GM19467 (cell line): ENCODE measurements around the gene ANKRD24.
"Not testable (repeated sequence)": the region's sequence is repeated elsewhere in the genome, so short reads cannot be mapped to it uniquely, and the experiment has no call there.

Experiments used
- ATAC-seq: cut with Tn5 transposase; IDR thresholded peaks from one replicate; pipeline ENCODE4 v1.9.1; 2021; ENCODE audit warnings: mild to moderate bottlenecking, moderate library complexity; ENCODE audit not compliant: unreplicated experiment

Gene ANKRD24

DNA sequence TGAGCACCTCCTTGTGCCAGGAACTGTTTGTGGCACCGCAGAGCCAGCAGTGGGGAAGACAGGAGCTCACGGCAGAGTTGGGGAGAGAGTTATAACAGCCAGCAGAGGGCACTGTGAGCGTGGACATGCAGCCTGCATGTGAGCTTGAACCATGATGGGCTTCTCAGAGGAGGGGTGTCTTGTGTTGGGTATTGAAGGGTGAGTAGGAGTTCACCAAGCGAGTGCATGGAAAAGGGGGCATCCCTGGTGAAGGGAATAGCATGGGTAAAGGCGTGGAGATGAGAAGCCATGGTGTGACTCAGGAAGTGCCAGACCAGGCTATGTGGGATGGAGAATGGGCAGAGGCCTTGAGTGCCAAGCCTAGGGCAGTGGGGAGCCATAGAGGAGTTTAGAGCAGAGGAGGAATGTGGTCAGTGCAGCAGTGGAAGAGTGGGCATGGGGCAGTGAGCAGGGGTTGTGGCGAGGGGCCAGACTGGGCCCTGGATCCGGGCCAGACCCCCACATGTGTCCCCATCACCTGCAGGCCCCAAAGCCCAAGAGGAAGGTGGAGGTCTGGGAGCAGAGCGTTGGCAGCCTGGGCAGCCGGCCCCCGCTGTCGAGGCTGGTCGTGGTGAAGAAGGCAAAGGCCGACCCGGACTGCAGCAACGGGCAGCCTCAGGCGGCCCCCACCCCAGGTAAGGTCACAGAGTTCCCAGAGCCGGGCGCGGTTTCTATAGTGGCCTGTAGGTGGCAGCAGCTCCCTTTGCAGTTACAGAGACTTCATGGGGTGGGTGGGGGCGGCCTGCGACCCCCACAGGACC lies 84.8 kb downstream of the ANKRD24 start:
- no peak for ATAC-seq

- no peak for ATAC-seq
Observed at GRCh38 chr19:4267901-4268815, 85.7 kb downstream of the ANKRD24 start.

DNA sequence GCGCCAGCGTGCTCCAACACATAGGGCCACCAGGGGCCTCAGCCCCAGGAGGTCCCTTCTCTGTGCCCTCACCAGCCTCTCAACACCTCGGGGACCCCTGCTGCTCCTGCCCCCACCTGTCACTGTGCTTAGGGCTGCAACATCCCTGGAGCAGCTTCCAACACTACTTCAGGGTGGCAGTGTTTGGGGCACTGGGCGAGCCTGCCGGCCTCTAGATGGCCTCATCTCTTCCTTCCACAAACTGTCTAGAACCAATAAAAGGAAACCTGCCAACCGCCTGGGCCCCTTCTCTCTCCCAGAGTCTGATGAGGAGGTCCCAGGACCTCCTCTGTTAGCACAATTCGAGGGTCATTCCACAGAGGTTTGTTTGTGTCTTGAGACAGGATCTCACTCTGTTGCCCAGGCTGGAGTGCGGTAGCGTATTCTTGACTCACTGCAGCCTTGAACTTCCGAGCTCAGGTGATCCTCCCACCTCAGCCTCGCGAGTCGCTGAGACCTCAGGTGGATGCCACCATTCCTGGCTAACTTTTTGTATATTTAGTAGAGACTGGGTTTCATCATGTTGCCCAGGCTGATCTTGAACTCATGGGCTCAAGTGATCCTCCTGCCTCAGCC lies 86.4 kb downstream of the ANKRD24 start:
- no peak for ATAC-seq

DNA sequence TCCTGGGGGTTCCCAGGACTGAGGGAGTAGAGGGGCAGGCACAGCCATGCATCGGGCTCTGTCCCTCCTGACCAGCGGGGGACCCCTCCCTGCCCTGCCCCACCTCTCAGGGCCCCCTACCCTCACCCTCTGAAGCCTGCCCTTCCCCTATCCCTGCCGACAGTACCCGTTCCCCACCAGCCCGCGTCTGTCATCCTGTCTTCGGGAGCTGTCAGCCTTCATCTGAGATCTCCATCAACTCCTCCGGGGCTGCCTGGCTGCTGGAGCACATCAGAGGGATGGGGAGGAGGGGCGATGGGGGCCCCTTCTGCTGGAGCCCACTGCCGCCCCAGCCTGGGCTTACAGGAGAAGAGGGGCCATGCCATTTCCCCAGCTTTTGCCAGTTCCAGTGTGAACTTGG lies 90.4 kb downstream of the ANKRD24 start:
- ATAC-seq = no peak

GRCh38 chr19:4274321-4274686 lies 91.8 kb downstream of the ANKRD24 start:
- ATAC-seq = not testable (repeated sequence)
